Upper lobe of left lung (tissue), 4 donors: ENCODE measurements around the gene HCLS1.

ENCODE experiments used
- EP300 ChIP-seq, 4 donors: sonication (generic); formaldehyde crosslinking; IDR thresholded peaks; one replicate each; pipeline ENCODE4 v1.5.1; 2017; ENCODE audit warnings: antibody characterized with exemption in 4 of 4, control low read depth in 2 of 4
- POLR2A ChIP-seq, 4 donors: fragments of 450-650 bp; IDR thresholded peaks; one replicate each; pipeline ENCODE4 v1.5.1; 2016 to 2017; ENCODE audit warnings: antibody characterized with exemption in 4 of 4, mild to moderate bottlenecking in 2 of 4
- POLR2AphosphoS5 ChIP-seq, 2 donors: sonication (generic); formaldehyde crosslinking; IDR thresholded peaks; one replicate each; pipeline ENCODE4 v1.5.1; 2017; ENCODE audit warnings: antibody characterized with exemption in 2 of 2
- TF ChIP-seq, protein P1 (sequence below), 6 experiments: fragments of 450-650 bp in 4 of 6; fragments of 200-600 bp in 2 of 6; sonication (generic) in 2 of 6; IDR thresholded peaks; one replicate each; pipeline ENCODE4 v1.5.1; 2016 to 2019; ENCODE audit warnings: antibody characterized with exemption in 6 of 6

DNA sequence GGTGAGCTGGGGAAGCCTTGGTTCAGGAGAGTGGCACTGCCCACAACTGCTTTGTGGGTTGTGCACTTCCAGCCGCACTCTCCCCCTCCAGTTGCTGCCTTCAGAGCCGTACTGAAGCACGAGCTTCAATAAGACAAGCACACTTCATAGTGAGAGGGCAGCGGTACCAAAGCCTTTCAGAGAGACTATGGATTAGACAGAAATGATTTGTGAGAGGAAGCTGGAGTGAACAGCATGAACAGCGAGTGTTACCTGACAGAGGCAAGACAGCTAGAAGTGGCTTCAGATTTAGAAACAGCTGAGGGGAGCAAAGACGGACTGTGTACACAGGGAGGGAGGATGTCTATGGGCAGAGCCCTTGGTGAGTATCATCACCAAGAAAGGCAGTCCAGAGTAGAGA lies 31.1 kb downstream of the HCLS1 start:
- TF ChIP-seq, protein P1, sequence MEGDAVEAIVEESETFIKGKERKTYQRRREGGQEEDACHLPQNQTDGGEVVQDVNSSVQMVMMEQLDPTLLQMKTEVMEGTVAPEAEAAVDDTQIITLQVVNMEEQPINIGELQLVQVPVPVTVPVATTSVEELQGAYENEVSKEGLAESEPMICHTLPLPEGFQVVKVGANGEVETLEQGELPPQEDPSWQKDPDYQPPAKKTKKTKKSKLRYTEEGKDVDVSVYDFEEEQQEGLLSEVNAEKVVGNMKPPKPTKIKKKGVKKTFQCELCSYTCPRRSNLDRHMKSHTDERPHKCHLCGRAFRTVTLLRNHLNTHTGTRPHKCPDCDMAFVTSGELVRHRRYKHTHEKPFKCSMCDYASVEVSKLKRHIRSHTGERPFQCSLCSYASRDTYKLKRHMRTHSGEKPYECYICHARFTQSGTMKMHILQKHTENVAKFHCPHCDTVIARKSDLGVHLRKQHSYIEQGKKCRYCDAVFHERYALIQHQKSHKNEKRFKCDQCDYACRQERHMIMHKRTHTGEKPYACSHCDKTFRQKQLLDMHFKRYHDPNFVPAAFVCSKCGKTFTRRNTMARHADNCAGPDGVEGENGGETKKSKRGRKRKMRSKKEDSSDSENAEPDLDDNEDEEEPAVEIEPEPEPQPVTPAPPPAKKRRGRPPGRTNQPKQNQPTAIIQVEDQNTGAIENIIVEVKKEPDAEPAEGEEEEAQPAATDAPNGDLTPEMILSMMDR (IDR thresholded peaks at IDR 0.05) = no peak
- TF ChIP-seq POLR2AphosphoS5 (IDR thresholded peaks at IDR 0.05) (no peak), EP300 (IDR thresholded peaks at IDR 0.05) (no peak), POLR2A (IDR thresholded peaks at IDR 0.05) (no peak)
